NB4 (cell line): Measurements from ENCODE around the gene PRIMPOL.

ENCODE experiments used
- CTCF ChIP-seq: IDR thresholded peaks from one replicate; pipeline ENCODE4 v1.5.1; 2012; ENCODE audit warnings: low read depth, low read length
- MAX ChIP-seq: IDR thresholded peaks from 2 replicates; pipeline ENCODE4 v1.6.1; 2011; ENCODE audit warnings: low read depth, low read length
- MYC ChIP-seq: IDR thresholded peaks from 2 replicates; pipeline ENCODE4 v1.6.1; 2011; ENCODE audit warnings: low read depth, low read length
- POLR2A ChIP-seq: IDR thresholded peaks from 2 replicates; pipeline ENCODE4 v1.6.1; 2011; ENCODE audit warnings: mild to moderate bottlenecking; ENCODE audit not compliant: insufficient read length; ENCODE audit errors: extremely low read depth

GRCh38 chr4:184645904-184646610, 3.5 kb upstream of the PRIMPOL start:
- TF ChIP-seq CTCF (no peak), POLR2A (no peak), MYC (no peak), MAX (no peak)
